Activated CD8-positive, alpha-beta T cell treated with anti-CD3 and anti-CD28 coated beads, Interleukin-2, amount 10 ng/mL, durations not matched to agents 7 days and 5 days (primary cell): ENCODE results near the gene CAV3. TPM values are rescaled to one million over a fixed set of nuclear protein-coding genes. Genes with fewer than 3 reads are reported as not detected.

Experiments used
- ATAC-seq: fragments of 150-1000 bp; cut with Tn5 transposase; one replicate; pipeline ENCODE4 v1.10.0; 2021; ENCODE audit warnings: moderate library complexity
- CTCF ChIA-PET: fragments of 350-600 bp; sonication (Branson Sonifier 250); formaldehyde crosslinking; loops from one replicate; lab custom pipeline; 2021; ENCODE audit warnings: antibody characterized with exemption; lab: Charles Lee
- POLR2A ChIA-PET: fragments of 350-600 bp; sonication (Branson Sonifier 250); formaldehyde crosslinking; loops from one replicate; lab custom pipeline; 2021; ENCODE audit warnings: antibody characterized with exemption; lab: Charles Lee
- DNase-seq: peaks from one replicate; pipeline ENCODE4 v3.0.0-alpha.2; 2020
- H3K27ac Mint-ChIP-seq: one replicate; pipeline ENCODE4 v1.8.0; 2021; ENCODE audit warnings: mild to moderate bottlenecking, mixed read lengths
- H3K27me3 Mint-ChIP-seq: one replicate; pipeline ENCODE4 v1.8.0; 2021; ENCODE audit warnings: low read depth, mixed read lengths
- H3K36me3 Mint-ChIP-seq: one replicate; pipeline ENCODE4 v1.8.0; 2021; ENCODE audit warnings: low read depth, mixed read lengths
- H3K4me1 Mint-ChIP-seq: one replicate; pipeline ENCODE4 v1.8.0; 2021; ENCODE audit warnings: low read depth, mixed read lengths
- H3K4me3 Mint-ChIP-seq: one replicate; pipeline ENCODE4 v1.8.0; 2021; ENCODE audit warnings: mild to moderate bottlenecking, mixed read lengths
- H3K9me3 Mint-ChIP-seq: one replicate; pipeline ENCODE4 v1.8.0; 2022; ENCODE audit warnings: mixed read lengths; ENCODE audit not compliant: insufficient read depth
- total RNA-seq, 2 experiments: library from RNA; stranded (reverse); gene quantifications; one replicate each; pipeline ENCODE4 v1.2.3, GENCODE V29; 2021

CAV3 gene
- total RNA-seq, 2 experiments from 2014 or later: not detected

- DNase-seq: no peak
- CTCF ChIA-PET: no interaction called here
- H3K4me1 Mint-ChIP-seq: no peaks in the 10 kb centered on the region
- H3K27ac Mint-ChIP-seq: no peak overlapping the region
- ATAC-seq: no peak
- no peaks in the 10 kb centered on the region for H3K9me3 Mint-ChIP-seq
- H3K36me3 Mint-ChIP-seq: no peaks in the 10 kb centered on the region
- POLR2A ChIA-PET: no interaction called here
- peaks cover 3% of the 10 kb centered on the region for H3K27me3 Mint-ChIP-seq
- H3K4me3 Mint-ChIP-seq: no peak overlapping the region
These were observed 23.1 kb downstream of the CAV3 start for GRCh38 chr3:8756671-8757070.

GRCh38 chr3:8757551-8758518 is 24.2 kb downstream of the CAV3 start:
- Mint-ChIP-seq H3K4me3 (no peak overlapping the region), H3K9me3 (no peaks in the 10 kb centered on the region), H3K27me3 (peaks cover 3% of the 10 kb centered on the region), H3K27ac (no peak overlapping the region), H3K36me3 (no peaks in the 10 kb centered on the region), H3K4me1 (no peaks in the 10 kb centered on the region)
- DNase-seq (no peak), ATAC-seq (no peak)
- ChIA-PET CTCF (no interaction called here), POLR2A (no interaction called here)

- H3K4me3 Mint-ChIP-seq: no peak overlapping the region
- no peak overlapping the region for H3K27ac Mint-ChIP-seq
- no peaks in the 10 kb centered on the region for H3K9me3 Mint-ChIP-seq
- ATAC-seq (no peak), DNase-seq (no peak)
- no peaks in the 10 kb centered on the region for H3K36me3 Mint-ChIP-seq
- no peaks in the 10 kb centered on the region for H3K4me1 Mint-ChIP-seq
- peaks cover 3% of the 10 kb centered on the region for H3K27me3 Mint-ChIP-seq
- CTCF ChIA-PET: interaction anchor here (1.8 kb wide), 1 partner anchor 10 kb away, joined by 11 read pairs; the partner anchor contains the start of gene OXTR
- POLR2A ChIA-PET: no interaction called here
These were observed 25.6 kb downstream of the CAV3 start for GRCh38 chr3:8759038-8759707.

- DNase-seq (no peak), ATAC-seq (no peak)
- no peak overlapping the region for H3K4me3 Mint-ChIP-seq
- H3K27me3 Mint-ChIP-seq: peaks cover 3% of the 10 kb centered on the region
- ChIA-PET POLR2A (no interaction called here), CTCF (interaction anchor here (1.8 kb wide), 1 partner anchor 9 kb away, joined by 11 read pairs; the partner anchor contains the start of gene OXTR)
- H3K36me3 Mint-ChIP-seq: no peaks in the 10 kb centered on the region
- no peaks in the 10 kb centered on the region for H3K9me3 Mint-ChIP-seq
- H3K4me1 Mint-ChIP-seq: no peaks in the 10 kb centered on the region
- no peak overlapping the region for H3K27ac Mint-ChIP-seq
These were observed 26.5 kb downstream of the CAV3 start for GRCh38 chr3:8760091-8760490.

GRCh38 chr3:8760506-8760905 is 26.9 kb downstream of the CAV3 start:
- Mint-ChIP-seq H3K9me3 (no peaks in the 10 kb centered on the region), H3K27ac (no peak overlapping the region), H3K27me3 (peaks cover 3% of the 10 kb centered on the region), H3K36me3 (no peaks in the 10 kb centered on the region), H3K4me1 (no peaks in the 10 kb centered on the region), H3K4me3 (no peak overlapping the region)
- ChIA-PET CTCF (interaction anchor here (1.6 kb wide), 1 partner anchor 9 kb away, joined by 5 read pairs; the partner anchor contains the start of gene OXTR), POLR2A (no interaction called here)
- DNase-seq (no peak), ATAC-seq (no peak)

GRCh38 chr3:8761866-8762265 is 28.3 kb downstream of the CAV3 start:
- CTCF ChIA-PET: interaction anchor here (1.6 kb wide), 1 partner anchor 8 kb away, joined by 5 read pairs; the partner anchor contains the start of gene OXTR
- H3K27me3 Mint-ChIP-seq: peaks cover 9% of the 10 kb centered on the region
- no peaks in the 10 kb centered on the region for H3K36me3 Mint-ChIP-seq
- ATAC-seq: no peak
- H3K4me1 Mint-ChIP-seq: no peaks in the 10 kb centered on the region
- no peaks in the 10 kb centered on the region for H3K9me3 Mint-ChIP-seq
- no peak overlapping the region for H3K27ac Mint-ChIP-seq
- no peak for DNase-seq
- no peak overlapping the region for H3K4me3 Mint-ChIP-seq
- POLR2A ChIA-PET: no interaction called here

- DNase-seq (no peak), ATAC-seq (no peak)
- ChIA-PET CTCF (no interaction called here), POLR2A (no interaction called here)
- no peaks in the 10 kb centered on the region for H3K36me3 Mint-ChIP-seq
- H3K27ac Mint-ChIP-seq: no peak overlapping the region
- no peaks in the 10 kb centered on the region for H3K9me3 Mint-ChIP-seq
- H3K4me3 Mint-ChIP-seq: no peak overlapping the region
- H3K4me1 Mint-ChIP-seq: no peaks in the 10 kb centered on the region
- peaks cover 18% of the 10 kb centered on the region for H3K27me3 Mint-ChIP-seq
These were observed 29.2 kb downstream of the CAV3 start for GRCh38 chr3:8762607-8763377.

- no peaks in the 10 kb centered on the region for H3K9me3 Mint-ChIP-seq
- peak; percentile 15 for DNase-seq
- ChIA-PET POLR2A (no interaction called here), CTCF (no interaction called here)
- peaks cover 14% of the 10 kb centered on the region for H3K4me1 Mint-ChIP-seq
- no peak overlapping the region for H3K27ac Mint-ChIP-seq
- no peak overlapping the region for H3K4me3 Mint-ChIP-seq
- no peaks in the 10 kb centered on the region for H3K36me3 Mint-ChIP-seq
- H3K27me3 Mint-ChIP-seq: peaks cover 34% of the 10 kb centered on the region
- ATAC-seq: no peak
These were observed 30.9 kb downstream of the CAV3 start for GRCh38 chr3:8764528-8764927.

- H3K4me3 Mint-ChIP-seq: no peak overlapping the region
- H3K36me3 Mint-ChIP-seq: no peaks in the 10 kb centered on the region
- DNase-seq: peak; percentile 20
- ChIA-PET POLR2A (no interaction called here), CTCF (interaction anchor here (1.6 kb wide), 1 partner anchor 12 kb away, joined by 3 read pairs; no protein-coding TSS in a partner anchor)
- peaks cover 44% of the 10 kb centered on the region for H3K27me3 Mint-ChIP-seq
- no peak for ATAC-seq
- peaks cover 14% of the 10 kb centered on the region for H3K4me1 Mint-ChIP-seq
- H3K9me3 Mint-ChIP-seq: no peaks in the 10 kb centered on the region
- no peak overlapping the region for H3K27ac Mint-ChIP-seq
These were observed 31.9 kb downstream of the CAV3 start for GRCh38 chr3:8765528-8765927.

GRCh38 chr3:8766148-8766547 is 32.5 kb downstream of the CAV3 start:
- Mint-ChIP-seq H3K27ac (no peak overlapping the region), H3K4me1 (peaks cover 14% of the 10 kb centered on the region), H3K4me3 (no peak overlapping the region), H3K27me3 (peaks cover 49% of the 10 kb centered on the region), H3K9me3 (no peaks in the 10 kb centered on the region), H3K36me3 (no peaks in the 10 kb centered on the region)
- ChIA-PET POLR2A (no interaction called here), CTCF (interaction anchor here (1.6 kb wide), 1 partner anchor 12 kb away, joined by 3 read pairs; no protein-coding TSS in a partner anchor)
- ATAC-seq (no peak), DNase-seq (no peak)

- Mint-ChIP-seq H3K27ac (no peak overlapping the region), H3K36me3 (no peaks in the 10 kb centered on the region), H3K4me3 (no peak overlapping the region), H3K9me3 (no peaks in the 10 kb centered on the region), H3K27me3 (peaks cover 54% of the 10 kb centered on the region), H3K4me1 (peaks cover 14% of the 10 kb centered on the region)
- POLR2A ChIA-PET: no interaction called here
- ATAC-seq (no peak), DNase-seq (no peak)
- CTCF ChIA-PET: interaction anchor here (1.6 kb wide), 1 partner anchor 11 kb away, joined by 3 read pairs; no protein-coding TSS in a partner anchor
These were observed 33.7 kb downstream of the CAV3 start for GRCh38 chr3:8767256-8767666.
